Measurements from ENCODE around the gene CPED1. TPM values are rescaled to one million over a fixed set of nuclear protein-coding genes. Genes with fewer than 3 reads are reported as not detected.

CPED1 gene
- total RNA-seq, 1 donor from 2014 or later = not detected

GRCh38 chr7:121048195-121048594 is 59.7 kb downstream of the CPED1 start:
- H3K4me1 Mint-ChIP-seq (ENCODE audit: low read depth, unreplicated experiment) = no peaks in the 10 kb centered on the region
- no peaks in the 10 kb centered on the region for H3K9me3 Mint-ChIP-seq (ENCODE audit: unreplicated experiment)
- H3K27ac Mint-ChIP-seq (ENCODE audit: unreplicated experiment) = no peak overlapping the region
- peaks cover 1% of the 10 kb centered on the region for H3K27me3 Mint-ChIP-seq (ENCODE audit: unreplicated experiment)
- no peak for DNase-seq
- no peak overlapping the region for H3K4me3 Mint-ChIP-seq (ENCODE audit: unreplicated experiment)
- TF ChIP-seq CTCF (IDR thresholded peaks at IDR 0.05; ENCODE audit: partially characterized antibody, unreplicated experiment) = no peak
- H3K36me3 Mint-ChIP-seq (ENCODE audit: unreplicated experiment) = no peaks in the 10 kb centered on the region

GRCh38 chr7:121049028-121049791 is 60.7 kb downstream of the CPED1 start:
- H3K27me3 Mint-ChIP-seq (ENCODE audit: unreplicated experiment) = peaks cover 1% of the 10 kb centered on the region
- no peak overlapping the region for H3K4me3 Mint-ChIP-seq (ENCODE audit: unreplicated experiment)
- H3K9me3 Mint-ChIP-seq (ENCODE audit: unreplicated experiment) = no peaks in the 10 kb centered on the region
- no peak overlapping the region for H3K27ac Mint-ChIP-seq (ENCODE audit: unreplicated experiment)
- no peak for DNase-seq
- TF ChIP-seq CTCF (IDR thresholded peaks at IDR 0.05; ENCODE audit: partially characterized antibody, unreplicated experiment) = no peak
- no peaks in the 10 kb centered on the region for H3K4me1 Mint-ChIP-seq (ENCODE audit: low read depth, unreplicated experiment)
- H3K36me3 Mint-ChIP-seq (ENCODE audit: unreplicated experiment) = no peaks in the 10 kb centered on the region

GRCh38 chr7:121049897-121050296 is 61.4 kb downstream of the CPED1 start:
- no peaks in the 10 kb centered on the region for H3K36me3 Mint-ChIP-seq (ENCODE audit: unreplicated experiment)

GRCh38 chr7:121053219-121053618 is 64.7 kb downstream of the CPED1 start:
- H3K36me3 Mint-ChIP-seq (ENCODE audit: unreplicated experiment) = no peaks in the 10 kb centered on the region
- no peak overlapping the region for H3K27ac Mint-ChIP-seq (ENCODE audit: unreplicated experiment)
- H3K9me3 Mint-ChIP-seq (ENCODE audit: unreplicated experiment) = no peaks in the 10 kb centered on the region
- no peak for DNase-seq
- H3K4me3 Mint-ChIP-seq (ENCODE audit: unreplicated experiment) = no peak overlapping the region
- no peak for TF ChIP-seq CTCF (IDR thresholded peaks at IDR 0.05; ENCODE audit: partially characterized antibody, unreplicated experiment)
- H3K4me1 Mint-ChIP-seq (ENCODE audit: low read depth, unreplicated experiment) = no peaks in the 10 kb centered on the region
- peaks cover 1% of the 10 kb centered on the region for H3K27me3 Mint-ChIP-seq (ENCODE audit: unreplicated experiment)

More at GRCh38 chr7:121049897-121050296, 61.4 kb downstream of the CPED1 start:
- no peaks in the 10 kb centered on the region for H3K4me1 Mint-ChIP-seq (ENCODE audit: low read depth, unreplicated experiment)
- H3K9me3 Mint-ChIP-seq (ENCODE audit: unreplicated experiment) = no peaks in the 10 kb centered on the region
- no peak overlapping the region for H3K27ac Mint-ChIP-seq (ENCODE audit: unreplicated experiment)
- TF ChIP-seq CTCF (IDR thresholded peaks at IDR 0.05; ENCODE audit: partially characterized antibody, unreplicated experiment) = no peak
- no peak for DNase-seq
- H3K27me3 Mint-ChIP-seq (ENCODE audit: unreplicated experiment) = peaks cover 1% of the 10 kb centered on the region
- no peak overlapping the region for H3K4me3 Mint-ChIP-seq (ENCODE audit: unreplicated experiment)

GRCh38 chr7:121054925-121055324 is 66.4 kb downstream of the CPED1 start:
- Mint-ChIP-seq H3K4me1 (ENCODE audit: low read depth, unreplicated experiment) (no peaks in the 10 kb centered on the region), H3K27ac (ENCODE audit: unreplicated experiment) (no peak overlapping the region), H3K9me3 (ENCODE audit: unreplicated experiment) (no peaks in the 10 kb centered on the region), H3K27me3 (ENCODE audit: unreplicated experiment) (peaks cover 1% of the 10 kb centered on the region), H3K4me3 (ENCODE audit: unreplicated experiment) (no peak overlapping the region), H3K36me3 (ENCODE audit: unreplicated experiment) (no peaks in the 10 kb centered on the region)
- no peak for DNase-seq
- no peak for TF ChIP-seq CTCF (IDR thresholded peaks at IDR 0.05; ENCODE audit: partially characterized antibody, unreplicated experiment)
